ENCODE data around the gene CDC42SE1. TPM values are rescaled to one million over a fixed set of nuclear protein-coding genes. Genes with fewer than 3 reads are reported as not detected.

Gene CDC42SE1
- total RNA-seq, 1 donor from 2014 or later: 59.2 TPM

- DNase-seq: peak; percentile 99
These were observed 50.9 kb downstream of the CDC42SE1 start, which contains the start of gene PRUNE1 for GRCh38 chr1:151008244-151009205. TSS of gene PRUNE1 (plus strand) at chr1:151008449. CDS start at chr1:151008633, 184 bp downstream.

GRCh38 chr1:151007853-151008243, 51.6 kb downstream of the CDC42SE1 start:
- DNase-seq: no peak

GRCh38 chr1:151006327-151007052, 52.9 kb downstream of the CDC42SE1 start, which contains the start of gene MINDY1:
TSS of gene MINDY1 (minus strand) at chr1:151006902. CDS start at chr1:151002617, 4,285 bp downstream.
- peak; percentile 79 for DNase-seq

GRCh38 chr1:151005729-151006319, 53.6 kb downstream of the CDC42SE1 start:
- peak; percentile 56 for DNase-seq

- no peak for DNase-seq
These were observed 56.2 kb downstream of the CDC42SE1 start for GRCh38 chr1:151003180-151003579.

GRCh38 chr1:151002611-151003010, 56.8 kb downstream of the CDC42SE1 start:
- no peak for DNase-seq

GRCh38 chr1:151002051-151002450, 57.4 kb downstream of the CDC42SE1 start:
- DNase-seq: no peak

GRCh38 chr1:151001602-151002001, 57.8 kb downstream of the CDC42SE1 start:
- no peak for DNase-seq

Small RNAs within 50 kb of the gene (small RNA-seq; reads per million reads assigned to genes)
- gene RNU6-884P (ENCODE audit: low replicate concordance): not detected

Other genes starting within 250 kb of the CDC42SE1 start
- gene ARNT, start 183.0 kb downstream of the CDC42SE1 start, total RNA-seq: 48.4 TPM
- 0.10 TPM for gene CTXND2, start 172.5 kb downstream of the CDC42SE1 start, total RNA-seq
- 36.5 TPM for gene SETDB1, start 133.3 kb downstream of the CDC42SE1 start, total RNA-seq
- gene CERS2, start 84.8 kb downstream of the CDC42SE1 start, total RNA-seq: 43.7 TPM
- 4.7 TPM for gene ANXA9, start 77.3 kb downstream of the CDC42SE1 start, total RNA-seq
- 19.4 TPM for gene MINDY1, start 52.7 kb downstream of the CDC42SE1 start, total RNA-seq
- gene PRUNE1, start 51.2 kb downstream of the CDC42SE1 start, total RNA-seq: 11.4 TPM
- 37.0 TPM for gene BNIPL, start 23.0 kb downstream of the CDC42SE1 start, total RNA-seq
- 1.8 TPM for gene C1orf56, start 11.9 kb downstream of the CDC42SE1 start, total RNA-seq
- 3.1 TPM for gene MLLT11, start 775 bp upstream of the CDC42SE1 start, total RNA-seq
- 14.0 TPM for gene GABPB2, start 11.1 kb upstream of the CDC42SE1 start, total RNA-seq
- gene SEMA6C, start 87.0 kb upstream of the CDC42SE1 start, total RNA-seq: 10.7 TPM
- gene TNFAIP8L2, start 97.0 kb upstream of the CDC42SE1 start, total RNA-seq: 2.2 TPM
- 7.3 TPM for gene LYSMD1, start 106.3 kb upstream of the CDC42SE1 start, total RNA-seq
- gene SCNM1, start 106.5 kb upstream of the CDC42SE1 start, total RNA-seq: 19.2 TPM
- gene TMOD4, start 116.4 kb upstream of the CDC42SE1 start, total RNA-seq: 8.0 TPM
- 28.1 TPM for gene VPS72, start 130.6 kb upstream of the CDC42SE1 start, total RNA-seq
- 70.1 TPM for gene PIP5K1A, start 138.9 kb upstream of the CDC42SE1 start, total RNA-seq
- gene PSMD4, start 195.1 kb upstream of the CDC42SE1 start, total RNA-seq: 88.1 TPM
- gene ZNF687, start 222.7 kb upstream of the CDC42SE1 start, total RNA-seq: 8.4 TPM